Vagina (tissue), 2 donors: ENCODE data around the gene CRB1. TPM values are rescaled to one million over a fixed set of nuclear protein-coding genes. Genes with fewer than 3 reads are reported as not detected.

Source experiments
- DNase-seq, 2 donors: peaks; one replicate each; pipeline ENCODE4 v3.0.0-alpha.2; 2017; ENCODE audit errors: extremely low spot score in 2 of 2
- H3K27ac ChIP-seq: fragments of 200-600 bp; sonication (generic); one replicate; pipeline ENCODE4 v1.5.1; 2019
- H3K27me3 ChIP-seq: fragments of 200-600 bp; sonication (generic); one replicate; pipeline ENCODE4 v1.5.1; 2019
- H3K36me3 ChIP-seq, 2 donors: fragments of 200-600 bp; sonication (generic); one replicate each; pipeline ENCODE4 v1.5.1; 2017 to 2019
- H3K4me1 ChIP-seq: fragments of 200-600 bp; sonication (generic); one replicate; pipeline ENCODE4 v1.5.1; 2019
- H3K4me3 ChIP-seq, 2 donors: fragments of 200-600 bp; sonication (generic); 1 replicate in 1 of 2; 2 replicates in 1 of 2; pipeline ENCODE4 v1.5.1; 2016 to 2019
- H3K9me3 ChIP-seq: fragments of 200-600 bp; sonication (generic); one replicate; pipeline ENCODE4 v1.5.1; 2019
- POLR2A ChIP-seq, 2 donors: fragments of 450-650 bp; IDR thresholded peaks; one replicate each; pipeline ENCODE4 v1.6.1; 2017; ENCODE audit warnings: antibody characterized with exemption in 2 of 2, mild to moderate bottlenecking in 2 of 2, moderate library complexity in 2 of 2
- POLR2AphosphoS5 ChIP-seq, 2 donors: sonication (generic); formaldehyde crosslinking; IDR thresholded peaks; one replicate each; pipeline ENCODE4 v1.9.0; 2017; ENCODE audit warnings: antibody characterized with exemption in 2 of 2, mild to moderate bottlenecking in 2 of 2, low read depth in 1 of 2; ENCODE audit not compliant: insufficient read depth in 1 of 2
- intact Hi-C: fragments of 100-400 bp; cut with DNase I; formaldehyde crosslinking; loops from one replicate; pipeline ENCODE4 v1.15.1; 2023
- total RNA-seq: library from RNA; depleted of rRNA; stranded (reverse); fragments of >200 nt; gene quantifications from one replicate; pipeline ENCODE4 v1.2.3, GENCODE V29; 2016
- TF ChIP-seq, protein P1 (sequence below), 3 experiments: fragments of 450-650 bp in 2 of 3; fragments of 200-600 bp in 1 of 3; sonication (generic) in 1 of 3; IDR thresholded peaks; one replicate each; pipeline ENCODE4 v1.5.1; 2017 to 2019; ENCODE audit warnings: antibody characterized with exemption in 3 of 3, mild to moderate bottlenecking in 2 of 3, moderate library complexity in 2 of 3

CRB1 gene
- total RNA-seq, 1 donor from 2014 or later, result not detected

DNA sequence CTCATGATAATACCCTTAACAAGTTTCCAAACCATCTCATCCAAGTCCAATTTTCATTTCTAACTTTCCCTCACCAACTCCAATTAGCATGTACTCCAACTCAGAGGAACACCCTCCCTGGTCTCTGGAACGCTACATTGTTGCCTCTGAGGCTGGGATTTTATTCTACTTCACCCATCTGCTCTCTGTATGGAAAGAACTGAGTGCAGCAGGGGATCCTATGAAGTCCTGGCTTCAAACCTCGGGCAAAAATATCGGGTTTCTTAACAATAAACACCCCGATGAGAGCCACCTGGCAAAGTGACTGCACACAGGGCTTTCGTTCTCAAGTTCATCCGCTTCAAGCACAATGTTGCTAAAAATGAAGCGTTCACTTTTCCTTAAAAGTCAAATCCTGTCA is 99.6 kb downstream of the CRB1 start:
- Histone ChIP-seq H3K27me3 (no peaks in the 10 kb centered on the region), H3K4me3 (no peak overlapping the region), H3K9me3 (no peaks in the 10 kb centered on the region), H3K27ac (no peak overlapping the region), H3K4me1 (no peaks in the 10 kb centered on the region), H3K36me3 (no peaks in the 10 kb centered on the region)
- no peak for DNase-seq
- intact Hi-C loops, result no loop called here
- TF ChIP-seq POLR2AphosphoS5 (IDR thresholded peaks at IDR 0.05; ENCODE audit: insufficient read depth in 1 of 2, low read depth in 1 of 2) (no peak), POLR2A (IDR thresholded peaks at IDR 0.05) (no peak)
- TF ChIP-seq, protein P1, sequence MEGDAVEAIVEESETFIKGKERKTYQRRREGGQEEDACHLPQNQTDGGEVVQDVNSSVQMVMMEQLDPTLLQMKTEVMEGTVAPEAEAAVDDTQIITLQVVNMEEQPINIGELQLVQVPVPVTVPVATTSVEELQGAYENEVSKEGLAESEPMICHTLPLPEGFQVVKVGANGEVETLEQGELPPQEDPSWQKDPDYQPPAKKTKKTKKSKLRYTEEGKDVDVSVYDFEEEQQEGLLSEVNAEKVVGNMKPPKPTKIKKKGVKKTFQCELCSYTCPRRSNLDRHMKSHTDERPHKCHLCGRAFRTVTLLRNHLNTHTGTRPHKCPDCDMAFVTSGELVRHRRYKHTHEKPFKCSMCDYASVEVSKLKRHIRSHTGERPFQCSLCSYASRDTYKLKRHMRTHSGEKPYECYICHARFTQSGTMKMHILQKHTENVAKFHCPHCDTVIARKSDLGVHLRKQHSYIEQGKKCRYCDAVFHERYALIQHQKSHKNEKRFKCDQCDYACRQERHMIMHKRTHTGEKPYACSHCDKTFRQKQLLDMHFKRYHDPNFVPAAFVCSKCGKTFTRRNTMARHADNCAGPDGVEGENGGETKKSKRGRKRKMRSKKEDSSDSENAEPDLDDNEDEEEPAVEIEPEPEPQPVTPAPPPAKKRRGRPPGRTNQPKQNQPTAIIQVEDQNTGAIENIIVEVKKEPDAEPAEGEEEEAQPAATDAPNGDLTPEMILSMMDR (IDR thresholded peaks at IDR 0.05), result no peak

DNA sequence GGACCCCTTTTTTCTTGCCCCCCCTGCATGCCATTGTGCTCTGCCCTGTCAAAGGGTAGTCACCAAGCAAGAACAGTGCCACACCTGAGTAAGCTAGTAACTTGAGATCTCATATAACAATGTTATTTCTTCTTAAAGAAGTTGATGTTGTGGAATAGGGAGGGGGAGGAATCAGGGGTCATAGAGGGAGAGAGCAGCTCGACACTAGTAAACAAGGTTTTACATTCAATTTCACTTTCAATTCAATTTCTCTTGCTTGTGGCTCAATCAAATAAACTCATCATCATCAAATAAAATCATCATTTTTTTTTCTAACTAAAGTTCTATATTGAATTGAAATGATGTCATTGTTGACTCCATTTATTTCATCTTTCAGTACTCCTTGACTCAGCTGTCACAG is 106.4 kb downstream of the CRB1 start:
- TF ChIP-seq, protein P1 (IDR thresholded peaks at IDR 0.05), result no peak
- TF ChIP-seq POLR2A (IDR thresholded peaks at IDR 0.05) (no peak), POLR2AphosphoS5 (IDR thresholded peaks at IDR 0.05; ENCODE audit: insufficient read depth in 1 of 2, low read depth in 1 of 2) (no peak)
- intact Hi-C loops, result no loop called here
- Histone ChIP-seq H3K36me3 (no peaks in the 10 kb centered on the region), H3K9me3 (no peaks in the 10 kb centered on the region), H3K4me3 (no peak overlapping the region), H3K4me1 (no peaks in the 10 kb centered on the region), H3K27me3 (no peaks in the 10 kb centered on the region), H3K27ac (no peak overlapping the region)
- no peak for DNase-seq

DNA sequence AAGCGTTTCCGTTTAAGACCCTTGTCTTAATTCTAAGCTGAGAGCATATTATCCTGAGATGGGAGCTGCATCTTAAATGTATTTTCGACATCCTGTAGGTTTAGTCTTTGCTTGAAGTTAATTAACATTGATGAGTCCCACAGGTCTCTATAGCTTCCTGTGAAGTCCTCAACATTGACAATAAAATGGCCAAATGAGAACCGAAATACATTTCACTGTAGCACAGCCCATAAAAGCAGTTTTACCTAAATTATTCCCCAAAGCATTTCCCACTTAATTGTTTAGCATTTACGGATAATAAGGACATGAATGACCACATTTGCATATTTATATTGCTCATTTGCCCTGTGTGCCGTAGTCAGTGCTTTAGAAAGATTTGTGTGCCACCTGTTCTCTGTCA is 116.4 kb downstream of the CRB1 start:
- Histone ChIP-seq H3K36me3 (no peaks in the 10 kb centered on the region), H3K4me3 (no peak overlapping the region)
- intact Hi-C loops, result no loop called here

DNA sequence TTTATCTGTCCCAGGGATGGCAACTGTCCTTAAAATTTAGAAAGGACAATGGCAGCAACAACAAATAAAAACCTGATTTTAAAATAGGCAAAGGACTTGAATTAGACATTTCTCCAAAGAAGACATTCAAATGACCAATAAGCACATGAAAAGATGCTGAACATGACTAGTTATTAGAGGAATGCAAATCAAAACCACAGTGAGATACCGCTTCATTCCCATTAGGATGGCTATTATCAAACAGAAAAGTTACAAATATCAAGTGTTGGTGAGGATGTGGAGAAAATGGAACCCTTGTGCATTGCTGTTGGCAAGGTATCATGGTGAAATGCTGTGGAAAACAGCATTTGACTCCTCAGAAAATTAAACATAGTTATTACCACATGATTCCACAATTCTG is 120.7 kb downstream of the CRB1 start:
- H3K4me1 ChIP-seq, result no peaks in the 10 kb centered on the region
- TF ChIP-seq POLR2A (IDR thresholded peaks at IDR 0.05), result no peak
- TF ChIP-seq, protein P1 (IDR thresholded peaks at IDR 0.05), result no peak
- TF ChIP-seq POLR2AphosphoS5 (IDR thresholded peaks at IDR 0.05; ENCODE audit: insufficient read depth in 1 of 2, low read depth in 1 of 2), result no peak
- no peaks in the 10 kb centered on the region for H3K36me3 ChIP-seq
- no peaks in the 10 kb centered on the region for H3K9me3 ChIP-seq
- H3K27ac ChIP-seq, result no peak overlapping the region
- H3K4me3 ChIP-seq, result no peak overlapping the region
- intact Hi-C loops, result no loop called here
- H3K27me3 ChIP-seq, result no peaks in the 10 kb centered on the region
- no peak for DNase-seq

More for the DNA sequence above, 116.4 kb downstream of the CRB1 start:
- Histone ChIP-seq H3K9me3 (no peaks in the 10 kb centered on the region), H3K27ac (no peak overlapping the region), H3K4me1 (no peaks in the 10 kb centered on the region), H3K27me3 (no peaks in the 10 kb centered on the region)
- TF ChIP-seq, protein P1 (IDR thresholded peaks at IDR 0.05), result no peak
- TF ChIP-seq POLR2A (IDR thresholded peaks at IDR 0.05), result no peak
- no peak for TF ChIP-seq POLR2AphosphoS5 (IDR thresholded peaks at IDR 0.05; ENCODE audit: insufficient read depth in 1 of 2, low read depth in 1 of 2)
- DNase-seq, result no peak

GRCh38 chr1:197390856-197391255 is 122.8 kb downstream of the CRB1 start:
- H3K4me3 ChIP-seq, result no peak overlapping the region
- TF ChIP-seq, protein P1 (IDR thresholded peaks at IDR 0.05), result no peak
- TF ChIP-seq POLR2A (IDR thresholded peaks at IDR 0.05), result no peak
- no peak for TF ChIP-seq POLR2AphosphoS5 (IDR thresholded peaks at IDR 0.05; ENCODE audit: insufficient read depth in 1 of 2, low read depth in 1 of 2)
- intact Hi-C loops, result no loop called here
- DNase-seq, result no peak
- no peaks in the 10 kb centered on the region for H3K4me1 ChIP-seq
- H3K27ac ChIP-seq, result no peak overlapping the region
- no peaks in the 10 kb centered on the region for H3K9me3 ChIP-seq
- H3K36me3 ChIP-seq, result no peaks in the 10 kb centered on the region
- H3K27me3 ChIP-seq, result no peaks in the 10 kb centered on the region
